ENCODE results near the gene DDC.
"Not testable (repeated sequence)": the region's sequence is repeated elsewhere in the genome, so short reads cannot be mapped to it uniquely, and the experiment has no call there.

DNA sequence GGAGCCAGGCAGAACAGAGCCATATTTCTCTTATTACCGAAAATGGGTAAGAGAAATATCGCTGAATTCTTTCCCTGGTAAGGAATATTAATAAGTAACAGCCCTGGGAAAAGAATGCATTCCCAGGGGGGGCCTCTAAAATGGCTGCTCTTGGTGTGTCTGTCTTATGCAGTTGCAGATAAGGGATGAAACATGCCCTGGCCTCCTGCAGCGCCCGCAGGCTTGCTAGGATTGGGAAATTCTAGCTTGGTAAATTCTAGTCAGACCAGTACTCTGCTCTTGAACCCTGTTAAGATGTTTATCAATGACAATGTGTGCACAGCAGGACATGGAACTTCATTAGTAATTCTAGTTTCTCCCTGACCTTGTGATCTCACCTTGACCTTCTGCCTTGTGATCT lies 18.1 kb upstream of the DDC start:
- TF ChIP-seq EP300 (IDR thresholded peaks at IDR 0.05); POLR2A (IDR thresholded peaks at IDR 0.05; ENCODE audit: low read length); NR3C1 (IDR thresholded peaks at IDR 0.05); KDM1A (IDR thresholded peaks at IDR 0.05; ENCODE audit: low read depth); TP53 (CRISPR knock-in tag; IDR thresholded peaks at IDR 0.05); EHMT2 (IDR thresholded peaks at IDR 0.05; ENCODE audit: low read depth); CHD4 (IDR thresholded peaks at IDR 0.05; ENCODE audit: borderline replicate concordance); ELK1 (IDR thresholded peaks at IDR 0.05; ENCODE audit: low read depth, low read length): not testable (repeated sequence)
- TF ChIP-seq, protein P1, sequence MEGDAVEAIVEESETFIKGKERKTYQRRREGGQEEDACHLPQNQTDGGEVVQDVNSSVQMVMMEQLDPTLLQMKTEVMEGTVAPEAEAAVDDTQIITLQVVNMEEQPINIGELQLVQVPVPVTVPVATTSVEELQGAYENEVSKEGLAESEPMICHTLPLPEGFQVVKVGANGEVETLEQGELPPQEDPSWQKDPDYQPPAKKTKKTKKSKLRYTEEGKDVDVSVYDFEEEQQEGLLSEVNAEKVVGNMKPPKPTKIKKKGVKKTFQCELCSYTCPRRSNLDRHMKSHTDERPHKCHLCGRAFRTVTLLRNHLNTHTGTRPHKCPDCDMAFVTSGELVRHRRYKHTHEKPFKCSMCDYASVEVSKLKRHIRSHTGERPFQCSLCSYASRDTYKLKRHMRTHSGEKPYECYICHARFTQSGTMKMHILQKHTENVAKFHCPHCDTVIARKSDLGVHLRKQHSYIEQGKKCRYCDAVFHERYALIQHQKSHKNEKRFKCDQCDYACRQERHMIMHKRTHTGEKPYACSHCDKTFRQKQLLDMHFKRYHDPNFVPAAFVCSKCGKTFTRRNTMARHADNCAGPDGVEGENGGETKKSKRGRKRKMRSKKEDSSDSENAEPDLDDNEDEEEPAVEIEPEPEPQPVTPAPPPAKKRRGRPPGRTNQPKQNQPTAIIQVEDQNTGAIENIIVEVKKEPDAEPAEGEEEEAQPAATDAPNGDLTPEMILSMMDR (IDR thresholded peaks at IDR 0.05): not testable (repeated sequence)
